ENCODE results near the gene KCTD20.
"Not testable (repeated sequence)": the region's sequence is repeated elsewhere in the genome, so short reads cannot be mapped to it uniquely, and the experiment has no call there.

DNA sequence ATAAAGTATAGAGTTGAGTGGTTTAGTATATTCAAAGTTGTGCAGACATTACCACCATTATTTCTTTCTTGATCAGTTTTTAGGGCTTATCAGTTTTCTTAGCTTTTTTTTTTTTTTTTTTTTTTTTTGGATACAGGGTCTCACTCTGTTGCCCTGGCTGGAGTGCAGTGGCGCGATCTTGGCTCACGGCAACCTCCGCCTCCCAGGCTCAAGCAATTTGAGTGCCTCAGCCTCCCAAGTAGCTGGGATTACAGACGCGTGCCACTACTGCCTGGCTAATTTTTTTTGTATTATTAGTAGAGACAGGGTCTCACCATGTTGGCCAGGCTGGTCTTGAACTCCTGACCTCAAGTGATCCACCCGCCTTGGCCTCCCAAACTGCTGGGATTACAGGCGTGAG lies 10.1 kb downstream of the KCTD20 start:
- TF ChIP-seq, protein P1, sequence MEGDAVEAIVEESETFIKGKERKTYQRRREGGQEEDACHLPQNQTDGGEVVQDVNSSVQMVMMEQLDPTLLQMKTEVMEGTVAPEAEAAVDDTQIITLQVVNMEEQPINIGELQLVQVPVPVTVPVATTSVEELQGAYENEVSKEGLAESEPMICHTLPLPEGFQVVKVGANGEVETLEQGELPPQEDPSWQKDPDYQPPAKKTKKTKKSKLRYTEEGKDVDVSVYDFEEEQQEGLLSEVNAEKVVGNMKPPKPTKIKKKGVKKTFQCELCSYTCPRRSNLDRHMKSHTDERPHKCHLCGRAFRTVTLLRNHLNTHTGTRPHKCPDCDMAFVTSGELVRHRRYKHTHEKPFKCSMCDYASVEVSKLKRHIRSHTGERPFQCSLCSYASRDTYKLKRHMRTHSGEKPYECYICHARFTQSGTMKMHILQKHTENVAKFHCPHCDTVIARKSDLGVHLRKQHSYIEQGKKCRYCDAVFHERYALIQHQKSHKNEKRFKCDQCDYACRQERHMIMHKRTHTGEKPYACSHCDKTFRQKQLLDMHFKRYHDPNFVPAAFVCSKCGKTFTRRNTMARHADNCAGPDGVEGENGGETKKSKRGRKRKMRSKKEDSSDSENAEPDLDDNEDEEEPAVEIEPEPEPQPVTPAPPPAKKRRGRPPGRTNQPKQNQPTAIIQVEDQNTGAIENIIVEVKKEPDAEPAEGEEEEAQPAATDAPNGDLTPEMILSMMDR (IDR thresholded peaks at IDR 0.05), result not testable (repeated sequence)
- TF ChIP-seq POLR2A (IDR thresholded peaks at IDR 0.05), result not testable (repeated sequence)
